Activated T-cell treated with anti-CD3 and anti-CD28 coated beads, Interleukin-2, amount 50 U/mL, for 24 hours (primary cell): ENCODE measurements around the gene GPR87.
A peak's percentile ranks its signal among the peaks of the same experiment; 100 is the strongest.

Experiments used
- DNase-seq: peaks from one replicate; pipeline ENCODE4 v3.0.0-alpha.2; 2020
- H3K27ac Mint-ChIP-seq: 2 replicates; pipeline ENCODE4 v1.8.0; 2020; ENCODE audit warnings: mild to moderate bottlenecking, mixed read lengths
- H3K27me3 Mint-ChIP-seq: 2 replicates; pipeline ENCODE4 v1.8.0; 2020; ENCODE audit warnings: mixed read lengths
- H3K36me3 Mint-ChIP-seq: 2 replicates; pipeline ENCODE4 v1.8.0; 2020; ENCODE audit warnings: low read depth, mixed read lengths
- H3K4me1 Mint-ChIP-seq: 2 replicates; pipeline ENCODE4 v1.8.0; 2020; ENCODE audit warnings: low read depth, mixed read lengths
- H3K4me3 Mint-ChIP-seq: 2 replicates; pipeline ENCODE4 v1.8.0; 2020; ENCODE audit warnings: mild to moderate bottlenecking, moderate library complexity, mixed read lengths
- H3K9me3 Mint-ChIP-seq: 2 replicates; pipeline ENCODE4 v1.8.0; 2020; ENCODE audit warnings: mixed read lengths

The GPR87 gene

GRCh38 chr3:151307131-151307530 lies 9.5 kb downstream of the GPR87 start:
- Mint-ChIP-seq H3K9me3 (no peaks in the 10 kb centered on the region), H3K4me3 (no peak overlapping the region), H3K36me3 (no peaks in the 10 kb centered on the region), H3K4me1 (peaks cover 70% of the 10 kb centered on the region), H3K27ac (peak overlapping the region; percentile 92), H3K27me3 (peaks cover 14% of the 10 kb centered on the region)
- DNase-seq: no peak

- no peaks in the 10 kb centered on the region for H3K36me3 Mint-ChIP-seq
- peaks cover 14% of the 10 kb centered on the region for H3K27me3 Mint-ChIP-seq
- H3K27ac Mint-ChIP-seq: peak overlapping the region; percentile 92
- H3K4me3 Mint-ChIP-seq: peak overlapping the region; percentile 48
- no peak for DNase-seq
- no peaks in the 10 kb centered on the region for H3K9me3 Mint-ChIP-seq
- H3K4me1 Mint-ChIP-seq: peaks cover 79% of the 10 kb centered on the region
Observed at GRCh38 chr3:151306168-151306810, 10.3 kb downstream of the GPR87 start.

- no peaks in the 10 kb centered on the region for H3K36me3 Mint-ChIP-seq
- H3K9me3 Mint-ChIP-seq: no peaks in the 10 kb centered on the region
- peak overlapping the region; percentile 92 for H3K27ac Mint-ChIP-seq
- peak overlapping the region; percentile 48 for H3K4me3 Mint-ChIP-seq
- peaks cover 15% of the 10 kb centered on the region for H3K27me3 Mint-ChIP-seq
- peaks cover 84% of the 10 kb centered on the region for H3K4me1 Mint-ChIP-seq
- no peak for DNase-seq
Observed at GRCh38 chr3:151305775-151306151, 10.9 kb downstream of the GPR87 start.

- peaks cover 20% of the 10 kb centered on the region for H3K27me3 Mint-ChIP-seq
- H3K27ac Mint-ChIP-seq: peak overlapping the region; percentile 92
- H3K4me3 Mint-ChIP-seq: peak overlapping the region; percentile 48
- H3K4me1 Mint-ChIP-seq: peaks cover 89% of the 10 kb centered on the region
- peak; percentile 63 for DNase-seq
- no peaks in the 10 kb centered on the region for H3K36me3 Mint-ChIP-seq
- no peaks in the 10 kb centered on the region for H3K9me3 Mint-ChIP-seq
Observed at GRCh38 chr3:151305060-151305774, 11.4 kb downstream of the GPR87 start.

GRCh38 chr3:151303751-151304150 lies 12.9 kb downstream of the GPR87 start:
- H3K9me3 Mint-ChIP-seq: no peaks in the 10 kb centered on the region
- no peak for DNase-seq
- peaks cover 28% of the 10 kb centered on the region for H3K27me3 Mint-ChIP-seq
- peak overlapping the region; percentile 1 for H3K4me3 Mint-ChIP-seq
- H3K27ac Mint-ChIP-seq: peak overlapping the region; percentile 64
- peaks cover 82% of the 10 kb centered on the region for H3K4me1 Mint-ChIP-seq
- no peaks in the 10 kb centered on the region for H3K36me3 Mint-ChIP-seq

- no peaks in the 10 kb centered on the region for H3K36me3 Mint-ChIP-seq
- no peak overlapping the region for H3K4me3 Mint-ChIP-seq
- H3K4me1 Mint-ChIP-seq: peaks cover 63% of the 10 kb centered on the region
Observed at GRCh38 chr3:151301787-151302186, 14.8 kb downstream of the GPR87 start.

GRCh38 chr3:151300539-151300938 lies 16.1 kb downstream of the GPR87 start:
- no peak overlapping the region for H3K4me3 Mint-ChIP-seq
- H3K36me3 Mint-ChIP-seq: no peaks in the 10 kb centered on the region
- H3K27ac Mint-ChIP-seq: no peak overlapping the region
- H3K4me1 Mint-ChIP-seq: peaks cover 51% of the 10 kb centered on the region
- DNase-seq: no peak
- H3K27me3 Mint-ChIP-seq: peaks cover 39% of the 10 kb centered on the region
- no peaks in the 10 kb centered on the region for H3K9me3 Mint-ChIP-seq

More at GRCh38 chr3:151301787-151302186, 14.8 kb downstream of the GPR87 start:
- peaks cover 34% of the 10 kb centered on the region for H3K27me3 Mint-ChIP-seq
- H3K9me3 Mint-ChIP-seq: no peaks in the 10 kb centered on the region
- peak overlapping the region; percentile 45 for H3K27ac Mint-ChIP-seq
- no peak for DNase-seq

- H3K4me1 Mint-ChIP-seq: peaks cover 37% of the 10 kb centered on the region
- no peak overlapping the region for H3K27ac Mint-ChIP-seq
- no peaks in the 10 kb centered on the region for H3K36me3 Mint-ChIP-seq
Observed at GRCh38 chr3:151299006-151299405, 17.6 kb downstream of the GPR87 start.

GRCh38 chr3:151297429-151297828 lies 19.2 kb downstream of the GPR87 start:
- Mint-ChIP-seq H3K4me1 (peaks cover 26% of the 10 kb centered on the region), H3K27ac (no peak overlapping the region), H3K4me3 (no peak overlapping the region), H3K9me3 (no peaks in the 10 kb centered on the region), H3K36me3 (no peaks in the 10 kb centered on the region), H3K27me3 (peaks cover 30% of the 10 kb centered on the region)
- no peak for DNase-seq

More at GRCh38 chr3:151299006-151299405, 17.6 kb downstream of the GPR87 start:
- Mint-ChIP-seq H3K9me3 (no peaks in the 10 kb centered on the region), H3K4me3 (no peak overlapping the region), H3K27me3 (peaks cover 43% of the 10 kb centered on the region)
- DNase-seq: no peak

- DNase-seq: no peak
- Mint-ChIP-seq H3K36me3 (no peaks in the 10 kb centered on the region), H3K27me3 (peaks cover 29% of the 10 kb centered on the region), H3K9me3 (no peaks in the 10 kb centered on the region), H3K4me1 (peaks cover 15% of the 10 kb centered on the region), H3K27ac (no peak overlapping the region), H3K4me3 (no peak overlapping the region)
Observed at GRCh38 chr3:151296226-151296625, 20.4 kb downstream of the GPR87 start.

- no peak overlapping the region for H3K4me3 Mint-ChIP-seq
- no peak overlapping the region for H3K27ac Mint-ChIP-seq
- no peaks in the 10 kb centered on the region for H3K36me3 Mint-ChIP-seq
- no peaks in the 10 kb centered on the region for H3K9me3 Mint-ChIP-seq
- DNase-seq: no peak
- H3K27me3 Mint-ChIP-seq: peaks cover 11% of the 10 kb centered on the region
- peaks cover 7% of the 10 kb centered on the region for H3K4me1 Mint-ChIP-seq
Observed at GRCh38 chr3:151293127-151293526, 23.5 kb downstream of the GPR87 start.

GRCh38 chr3:151290673-151291072 lies 25.9 kb downstream of the GPR87 start:
- H3K27ac Mint-ChIP-seq: no peak overlapping the region
- H3K4me1 Mint-ChIP-seq: peaks cover 10% of the 10 kb centered on the region
- no peaks in the 10 kb centered on the region for H3K9me3 Mint-ChIP-seq
- peaks cover 4% of the 10 kb centered on the region for H3K27me3 Mint-ChIP-seq
- H3K36me3 Mint-ChIP-seq: no peaks in the 10 kb centered on the region
- no peak for DNase-seq
- no peak overlapping the region for H3K4me3 Mint-ChIP-seq

GRCh38 chr3:151289445-151289844 lies 27.2 kb downstream of the GPR87 start:
- no peaks in the 10 kb centered on the region for H3K9me3 Mint-ChIP-seq
- H3K4me1 Mint-ChIP-seq: peaks cover 12% of the 10 kb centered on the region
- no peak for DNase-seq
- no peak overlapping the region for H3K27ac Mint-ChIP-seq
- H3K27me3 Mint-ChIP-seq: no peaks in the 10 kb centered on the region
- no peaks in the 10 kb centered on the region for H3K36me3 Mint-ChIP-seq
- H3K4me3 Mint-ChIP-seq: no peak overlapping the region

- H3K27ac Mint-ChIP-seq: no peak overlapping the region
Observed at GRCh38 chr3:151285940-151286339, 30.7 kb downstream of the GPR87 start.

GRCh38 chr3:151283907-151284461 lies 32.6 kb downstream of the GPR87 start:
- H3K36me3 Mint-ChIP-seq: no peaks in the 10 kb centered on the region
- DNase-seq: no peak
- peak overlapping the region; percentile 84 for H3K27ac Mint-ChIP-seq
- H3K4me1 Mint-ChIP-seq: peaks cover 30% of the 10 kb centered on the region
- H3K9me3 Mint-ChIP-seq: no peaks in the 10 kb centered on the region
- no peaks in the 10 kb centered on the region for H3K27me3 Mint-ChIP-seq
- no peak overlapping the region for H3K4me3 Mint-ChIP-seq

More at GRCh38 chr3:151285940-151286339, 30.7 kb downstream of the GPR87 start:
- H3K4me1 Mint-ChIP-seq: peaks cover 25% of the 10 kb centered on the region
- no peaks in the 10 kb centered on the region for H3K9me3 Mint-ChIP-seq
- no peaks in the 10 kb centered on the region for H3K27me3 Mint-ChIP-seq
- no peaks in the 10 kb centered on the region for H3K36me3 Mint-ChIP-seq
- no peak overlapping the region for H3K4me3 Mint-ChIP-seq
- no peak for DNase-seq
